Bone marrow (tissue), 2 donors: ENCODE measurements around the gene FBXO31.
"Not testable (repeated sequence)": the region's sequence is repeated elsewhere in the genome, so short reads cannot be mapped to it uniquely, and the experiment has no call there.

Source experiments
- DNase-seq, 2 donors: peaks; one replicate each; lab custom pipeline; 2025; lab: John Stamatoyannopoulos, UW

The FBXO31 gene

DNA sequence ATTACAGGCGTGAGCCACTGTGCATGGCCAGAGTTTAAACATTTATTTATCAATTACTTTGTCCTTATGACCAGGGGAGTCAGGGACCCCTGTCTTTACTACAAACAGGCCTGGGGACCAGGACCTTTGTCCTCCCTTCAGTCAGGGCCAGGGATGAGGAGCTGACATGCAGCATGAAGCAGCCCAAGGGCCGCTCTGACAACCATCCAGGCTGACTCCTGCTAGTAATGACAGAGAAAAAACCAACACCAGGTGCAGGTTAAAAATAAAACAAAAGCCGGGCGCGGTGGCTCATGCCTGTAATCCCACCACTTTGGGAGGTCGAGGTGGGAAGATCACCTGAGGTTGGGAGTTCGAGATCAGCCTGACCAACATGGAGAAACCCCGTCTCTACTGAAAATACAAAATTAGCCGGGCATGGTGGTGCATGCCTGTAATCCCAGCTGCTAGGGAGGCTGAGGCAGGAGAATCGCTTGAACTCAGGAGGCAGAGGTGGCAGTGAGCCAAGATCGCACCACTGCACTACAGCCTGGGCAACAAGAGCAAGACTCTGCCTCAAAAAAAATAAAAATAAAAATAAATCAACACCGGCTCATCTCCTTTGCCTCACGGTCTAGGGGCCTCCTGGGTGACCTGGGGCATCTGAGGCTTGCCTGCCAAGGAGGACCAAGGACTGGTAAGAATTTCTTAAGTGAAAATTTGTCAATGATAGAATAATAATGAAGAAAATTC is 20.6 kb downstream of the FBXO31 start:
- not testable (repeated sequence) for DNase-seq

DNA sequence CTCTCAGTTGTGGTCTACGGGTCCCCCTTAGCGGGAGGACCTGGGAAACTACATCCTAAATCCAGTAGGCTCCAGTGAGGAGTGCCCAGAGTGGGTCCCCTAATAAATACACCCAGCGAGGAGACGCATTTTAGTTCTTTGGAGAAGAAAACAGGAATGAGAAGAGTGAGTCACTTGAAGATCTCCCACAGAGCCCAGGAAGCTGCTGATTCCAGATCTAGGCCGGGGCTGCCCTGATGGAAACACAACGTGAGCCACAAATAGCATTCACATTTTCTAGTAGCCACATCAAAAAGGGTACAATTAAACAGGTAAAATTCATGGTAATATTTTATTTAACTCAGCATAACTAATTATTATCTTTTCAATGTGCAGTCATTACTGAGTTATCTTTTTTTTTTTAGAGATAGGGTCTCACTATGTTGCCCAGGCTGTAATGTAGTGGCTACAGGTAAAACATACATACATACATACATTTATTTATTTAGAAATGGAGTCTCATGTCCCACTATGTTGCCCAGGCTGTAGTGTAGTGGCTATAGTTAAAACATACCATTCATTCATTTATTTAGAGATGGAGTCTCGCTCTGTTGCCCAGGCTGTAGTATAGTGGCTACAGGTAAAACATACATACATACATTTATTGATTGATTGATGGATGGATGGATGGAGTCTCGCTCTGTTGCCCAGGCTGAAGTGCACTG is 21.5 kb downstream of the FBXO31 start:
- no peak for DNase-seq

DNA sequence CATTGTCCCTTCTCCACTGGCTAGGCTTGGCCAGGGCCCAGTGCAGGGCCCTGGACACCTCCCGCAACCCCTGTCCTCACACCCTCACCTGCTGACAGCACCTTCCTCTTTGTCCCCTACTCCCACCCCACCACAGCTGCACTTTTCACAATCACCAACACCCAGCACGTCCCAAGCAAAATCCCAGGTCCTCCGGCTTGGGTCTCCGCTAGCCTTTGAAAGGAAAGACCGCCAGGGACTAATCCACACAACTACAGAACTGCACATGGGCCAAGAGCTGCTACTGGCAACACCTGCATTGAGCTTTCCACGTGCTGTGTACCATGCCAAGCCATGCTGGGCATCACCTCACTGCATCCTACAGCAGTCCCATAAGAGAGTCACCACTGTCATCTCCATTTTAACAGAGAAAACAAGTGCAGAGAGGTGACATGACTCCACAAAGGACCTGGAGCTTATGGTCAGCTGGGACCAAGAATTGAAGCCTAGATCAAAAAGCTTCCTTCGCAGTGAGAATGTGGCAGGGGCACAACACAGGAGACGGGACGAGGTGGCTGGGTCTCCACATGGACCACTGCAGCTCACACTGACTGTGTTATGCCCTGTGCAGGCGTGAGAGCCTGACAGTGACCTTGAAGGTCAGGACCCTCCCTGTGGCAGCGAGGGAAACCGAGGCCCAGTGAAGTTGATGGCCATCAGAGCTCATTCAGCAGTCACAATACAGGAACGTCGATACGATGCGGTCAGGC is 22.5 kb downstream of the FBXO31 start:
- DNase-seq = no peak

DNA sequence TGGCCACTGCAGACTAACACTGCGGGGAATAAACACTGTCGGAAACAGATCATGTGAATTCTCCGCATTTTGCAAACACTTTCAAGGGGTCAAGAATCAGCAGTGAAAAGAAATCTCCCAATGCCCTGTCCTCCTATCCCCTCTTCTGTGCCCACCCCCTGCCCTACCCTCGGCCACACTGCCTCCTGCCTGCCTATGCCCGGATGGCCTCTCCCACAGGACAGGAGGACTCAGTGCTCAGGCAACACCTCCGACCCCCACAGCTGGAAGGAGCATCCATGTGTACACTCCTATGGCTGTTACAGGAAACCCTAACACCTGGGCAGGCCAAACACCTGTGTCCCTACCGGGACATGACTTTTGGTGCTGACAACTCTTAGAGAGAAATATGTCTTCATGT is 24.5 kb downstream of the FBXO31 start:
- DNase-seq = no peak

DNA sequence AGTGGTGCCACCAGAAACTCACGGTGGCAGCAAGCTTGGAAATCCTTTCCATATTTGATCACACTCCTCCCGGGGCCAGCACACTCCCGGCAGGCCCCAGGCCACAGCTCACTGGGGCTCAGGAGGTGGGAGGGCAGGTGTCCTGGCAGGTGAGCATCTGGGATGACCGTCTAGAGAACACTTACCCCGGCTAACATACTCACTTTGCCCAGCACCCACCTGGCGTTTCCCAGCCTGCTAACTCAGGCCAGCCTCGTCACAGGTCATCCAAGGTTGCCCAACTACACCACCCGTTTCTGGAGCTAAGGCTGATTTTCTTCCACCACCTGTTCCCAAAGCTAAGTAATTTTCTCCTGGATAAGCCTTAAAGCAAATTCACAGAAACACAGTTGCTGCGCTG is 24.9 kb downstream of the FBXO31 start:
- no peak for DNase-seq

DNA sequence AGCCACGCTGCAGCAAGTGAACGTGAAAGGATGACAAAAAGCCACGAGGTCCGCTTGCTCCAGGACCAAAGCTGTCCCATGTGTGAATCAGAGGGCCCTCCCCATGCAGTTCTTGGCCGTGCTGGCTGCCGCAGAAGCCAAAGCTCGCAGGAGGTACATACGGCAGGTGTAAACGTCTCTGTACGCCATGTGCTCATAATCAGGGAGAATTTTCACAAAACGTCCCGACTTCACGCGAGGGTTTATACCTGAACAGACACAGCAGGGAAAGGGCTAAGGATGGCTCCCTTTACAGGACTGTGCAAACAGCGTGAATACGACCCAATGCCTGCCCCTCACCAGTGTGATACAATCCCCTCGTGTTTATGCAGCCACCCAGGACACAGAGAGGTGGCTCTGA is 25.3 kb downstream of the FBXO31 start:
- DNase-seq = no peak

DNA sequence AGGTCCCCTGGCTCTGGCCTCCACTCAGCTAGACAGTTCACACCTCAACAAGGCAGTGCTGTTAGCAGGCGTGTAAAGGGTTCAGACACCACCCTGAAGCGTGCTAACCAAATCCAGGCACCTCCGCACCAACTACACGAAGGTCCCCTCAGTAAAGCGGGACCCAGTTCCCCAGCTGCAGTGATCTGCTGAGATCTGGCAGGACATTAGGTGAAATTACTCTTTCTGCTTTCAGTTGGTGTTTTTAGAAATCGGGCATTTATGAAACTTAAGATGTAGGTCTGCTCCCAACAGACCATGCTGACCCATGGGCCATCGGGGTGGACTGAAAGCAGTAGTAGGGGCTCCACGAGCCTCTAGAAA is 27.1 kb downstream of the FBXO31 start:
- no peak for DNase-seq

DNA sequence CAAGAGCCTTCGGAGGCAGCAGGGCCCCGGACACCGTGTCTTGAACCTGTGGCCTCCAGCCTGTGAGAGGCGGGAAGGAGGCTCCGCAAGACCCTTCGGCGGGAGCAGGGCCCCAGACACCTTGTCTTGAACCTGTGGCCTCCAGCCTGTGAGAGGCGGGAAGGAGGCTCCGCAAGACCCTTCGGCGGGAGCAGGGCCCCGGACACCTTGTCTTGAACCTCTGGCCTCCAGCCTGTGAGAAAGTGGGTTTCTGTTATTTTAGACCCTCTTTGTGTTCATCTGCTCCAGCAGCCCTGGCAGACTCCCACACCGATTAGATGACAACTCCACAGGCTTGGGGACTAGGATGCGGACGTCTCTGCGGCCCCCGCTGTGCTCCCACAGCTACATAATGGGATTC is 30.0 kb downstream of the FBXO31 start:
- DNase-seq = no peak

DNA sequence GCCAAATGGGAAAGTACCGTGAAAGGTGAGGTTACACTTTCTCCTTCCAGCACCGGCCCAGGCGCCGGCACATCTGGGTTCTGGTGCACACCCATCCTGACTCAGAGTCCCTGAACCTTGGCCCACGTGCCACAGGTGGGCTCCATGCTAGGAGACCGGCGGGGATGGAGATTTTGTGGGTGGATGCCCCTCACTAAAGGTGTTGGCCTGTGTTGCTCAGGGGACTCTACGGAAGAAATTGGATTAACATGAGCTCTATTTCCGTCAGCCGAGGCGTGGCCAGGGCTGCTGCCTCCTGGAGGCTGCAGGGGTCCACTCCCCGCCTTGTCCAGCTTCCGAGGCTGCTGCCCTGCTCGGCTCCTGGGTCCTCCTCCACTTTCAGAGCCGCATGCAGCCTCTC is 30.8 kb downstream of the FBXO31 start:
- no peak for DNase-seq

DNA sequence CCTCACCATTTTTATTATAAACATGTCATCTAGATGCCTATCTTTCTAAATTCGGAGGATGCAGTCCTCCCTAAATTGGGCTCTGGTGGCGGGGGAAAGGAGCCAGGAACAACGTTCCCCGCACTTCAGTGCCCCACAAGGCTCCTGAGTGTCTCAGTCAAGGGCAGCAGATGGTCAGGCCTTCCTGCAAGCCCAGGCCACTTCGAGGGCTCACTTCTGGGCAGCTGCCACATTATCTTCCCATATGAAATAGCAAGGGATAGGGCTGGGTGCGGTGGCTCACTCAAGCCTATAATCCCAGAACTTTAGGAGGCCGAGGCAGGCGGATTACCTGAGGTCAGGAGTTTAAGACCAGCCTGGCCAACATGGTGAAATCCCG is 32.3 kb downstream of the FBXO31 start:
- DNase-seq = no peak

DNA sequence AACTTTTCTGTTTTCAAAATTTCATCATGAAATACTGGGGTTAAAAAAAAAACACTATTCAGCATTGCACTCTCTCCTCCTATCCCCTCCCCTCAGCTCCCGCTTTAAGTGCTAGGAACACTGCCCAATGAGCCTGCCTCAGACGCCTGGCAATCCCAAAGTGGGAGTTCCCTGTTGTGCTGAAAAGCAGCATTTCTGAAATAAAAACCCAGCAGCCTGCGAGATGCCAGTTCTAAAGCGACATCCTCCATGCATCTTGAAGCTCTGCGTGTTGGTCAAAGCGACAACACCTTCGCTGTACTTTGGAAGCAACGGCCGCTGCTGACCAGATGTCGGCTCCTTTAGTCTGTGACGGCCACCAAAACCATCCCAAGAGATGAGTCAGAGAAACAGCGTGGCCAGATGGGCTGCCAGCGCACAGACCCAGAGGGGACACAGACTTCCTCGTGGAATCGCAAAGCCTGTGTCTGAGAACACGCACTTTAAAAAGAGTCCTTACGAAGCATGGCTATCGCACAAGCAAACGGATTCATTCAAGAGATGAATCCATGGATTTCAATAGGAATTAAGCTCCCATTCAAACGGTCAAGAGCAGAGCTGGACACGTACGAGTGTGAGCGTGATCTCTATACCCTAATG is 32.8 kb downstream of the FBXO31 start:
- no peak for DNase-seq

DNA sequence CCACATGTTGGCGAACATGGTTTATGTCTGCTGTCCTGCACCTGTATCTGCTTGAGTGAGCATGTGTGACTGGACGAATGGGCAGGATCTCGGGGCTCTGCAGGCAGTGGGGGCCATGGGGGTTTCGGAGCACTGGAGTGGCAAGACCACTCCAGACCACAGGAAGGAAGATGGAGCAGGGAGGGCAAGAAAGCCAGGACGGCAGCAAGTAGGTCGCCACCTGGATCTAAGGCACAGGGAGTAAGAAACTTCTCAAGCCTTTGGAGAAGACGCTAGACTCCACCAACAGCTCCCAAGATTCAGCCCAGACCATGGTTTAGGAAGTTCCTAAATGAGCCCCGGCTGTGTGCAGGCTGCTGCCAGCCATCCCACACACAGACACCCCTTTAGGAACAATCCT is 33.5 kb downstream of the FBXO31 start:
- no peak for DNase-seq

DNA sequence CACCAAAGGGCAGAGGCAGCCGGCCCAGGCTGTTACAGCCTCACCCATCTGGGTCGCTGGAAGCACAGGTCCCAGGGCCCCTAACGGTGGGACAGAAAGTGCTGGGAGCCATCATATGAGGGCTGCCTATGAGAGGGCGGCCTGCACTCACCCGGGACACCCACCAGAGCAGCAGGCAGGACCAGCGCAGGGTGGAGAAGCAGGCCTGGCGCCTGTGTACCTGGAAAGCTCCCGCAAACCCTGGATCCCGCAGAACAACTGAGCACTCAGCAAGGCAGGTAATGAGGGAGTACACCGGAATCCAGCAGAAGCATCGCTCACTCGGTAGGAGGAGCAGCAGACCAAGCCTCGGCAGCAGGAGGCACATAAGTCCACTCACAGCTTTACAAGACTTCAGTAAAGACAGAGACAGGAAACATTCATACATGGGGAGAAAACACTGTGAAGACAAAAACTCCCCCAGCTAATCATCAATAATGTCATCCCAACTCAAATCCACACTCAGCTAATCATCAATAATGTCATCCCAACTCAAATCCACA is 34.9 kb downstream of the FBXO31 start:
- DNase-seq = no peak

DNA sequence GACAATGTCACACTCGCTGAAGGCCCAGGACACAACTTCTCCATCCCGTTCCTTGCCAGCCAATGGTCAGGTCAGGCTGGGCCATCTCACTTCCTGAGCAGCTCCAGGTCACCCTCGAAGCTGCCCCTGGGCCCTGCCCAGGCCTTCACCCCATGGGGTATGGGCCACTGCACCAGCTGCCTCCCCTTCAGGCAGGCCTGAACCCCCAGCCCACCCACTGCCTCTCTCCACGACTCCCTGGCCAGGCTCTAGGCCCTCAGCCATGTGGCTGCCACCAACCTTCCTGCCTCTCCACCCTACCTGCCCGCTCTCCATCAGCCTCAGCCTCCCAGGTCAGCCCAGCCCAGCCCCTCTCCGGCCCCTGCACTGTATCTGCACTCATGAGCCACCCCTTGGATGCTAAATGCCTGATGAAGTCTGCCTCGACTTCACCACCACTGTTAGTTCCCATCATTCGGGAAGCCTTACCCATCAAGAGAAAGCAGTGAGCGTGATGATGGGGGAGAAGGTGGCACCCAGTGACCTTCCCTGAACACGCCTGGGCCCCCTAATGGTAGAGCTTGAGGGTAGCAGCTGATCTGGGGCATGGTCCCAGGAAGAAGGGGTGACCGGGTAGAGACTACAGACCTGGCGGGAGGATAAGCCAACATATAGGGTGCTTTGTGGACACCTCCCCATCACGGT is 35.5 kb downstream of the FBXO31 start:
- no peak for DNase-seq

DNA sequence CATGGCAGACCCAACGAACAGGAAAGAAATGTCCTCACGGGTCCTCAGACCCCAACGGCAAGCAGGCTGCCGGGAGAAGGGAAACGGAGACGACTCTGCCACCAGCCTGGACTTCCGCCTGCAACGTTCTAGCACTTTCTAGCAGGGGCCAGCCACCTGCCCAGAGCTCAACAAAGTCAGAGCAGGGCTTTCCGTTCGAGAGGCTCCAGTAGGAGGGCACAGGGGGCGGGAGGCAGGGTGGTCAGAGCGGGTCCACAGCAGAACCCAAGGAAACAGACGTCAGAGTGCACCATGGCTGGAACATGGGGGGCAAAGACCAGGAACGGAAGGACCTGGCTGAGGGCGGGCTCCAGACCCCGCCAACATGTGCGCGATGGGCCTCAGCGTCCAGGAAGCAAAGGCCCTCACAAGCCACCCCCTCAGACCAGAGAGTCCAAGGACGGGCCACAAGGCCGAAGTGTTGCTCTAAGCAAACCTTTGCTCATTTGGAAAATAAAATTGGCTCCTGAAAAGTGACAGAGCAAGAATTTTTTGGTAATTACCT is 37.0 kb downstream of the FBXO31 start:
- DNase-seq = no peak

DNA sequence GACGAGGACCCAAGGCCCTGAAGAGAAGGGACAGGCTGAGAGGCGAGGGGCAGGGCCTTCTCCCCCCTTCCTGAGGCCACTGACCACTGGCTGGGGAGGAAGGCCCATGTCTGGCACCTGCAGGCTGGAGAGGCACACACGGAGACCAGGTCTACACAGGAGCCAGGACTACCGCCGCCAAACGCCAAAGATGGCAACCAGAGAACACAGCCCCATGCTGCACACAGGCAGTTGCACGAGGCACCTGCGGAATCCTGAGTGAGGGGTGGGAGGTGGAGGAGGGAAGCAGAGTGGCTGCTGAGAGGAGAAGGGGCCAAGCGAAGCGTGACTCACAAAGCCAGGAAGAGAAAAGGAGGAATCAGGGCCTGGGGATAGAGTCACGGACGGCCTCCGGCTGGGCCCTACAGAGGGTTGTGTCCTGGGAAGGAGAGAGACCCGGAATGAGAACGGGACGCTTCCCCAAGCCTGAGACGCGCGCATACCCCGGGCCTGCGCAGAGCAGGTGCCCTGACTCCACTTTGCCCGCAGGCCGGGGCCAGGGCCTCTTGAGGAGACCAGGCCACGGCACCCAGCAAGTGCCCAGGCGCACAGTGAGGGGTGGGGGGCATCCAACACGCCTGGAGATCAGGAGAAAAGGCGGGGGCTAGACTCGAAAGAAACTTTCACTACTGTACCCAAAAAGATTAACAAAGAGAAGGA is 37.7 kb downstream of the FBXO31 start:
- no peak for DNase-seq

DNA sequence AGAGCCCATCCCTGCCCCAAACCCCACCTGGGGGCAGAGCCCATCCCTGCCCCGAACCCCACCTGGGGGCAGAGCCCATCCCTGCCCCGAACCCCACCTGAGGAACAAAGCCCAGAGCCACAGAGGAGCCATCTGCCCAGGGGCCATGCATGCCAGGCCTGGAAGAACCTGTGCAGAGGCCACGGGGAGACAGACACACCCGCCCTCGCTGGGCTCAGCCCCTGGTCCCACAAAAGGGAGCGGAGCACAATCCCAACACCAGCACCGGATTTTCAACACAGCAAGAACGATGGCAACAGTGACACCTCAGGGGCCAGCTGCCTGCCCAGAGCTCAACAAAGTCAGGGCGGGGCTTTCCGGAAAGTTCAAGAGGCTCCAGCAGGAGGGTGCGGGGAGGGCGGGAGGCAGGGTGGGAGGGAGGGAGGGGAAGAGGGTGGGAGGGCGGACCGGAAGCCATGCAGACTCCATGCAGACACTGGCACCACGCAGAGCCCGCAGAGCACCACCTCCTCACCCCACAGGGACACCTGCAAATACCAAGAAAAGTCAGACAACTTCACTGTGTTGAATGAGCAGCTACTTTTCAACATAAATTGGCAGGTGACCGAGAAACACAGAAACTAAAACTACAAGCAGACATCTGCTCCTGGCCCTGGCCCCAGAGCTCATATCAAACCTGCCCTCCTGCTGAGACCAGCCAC is 38.5 kb downstream of the FBXO31 start:
- DNase-seq = no peak

DNA sequence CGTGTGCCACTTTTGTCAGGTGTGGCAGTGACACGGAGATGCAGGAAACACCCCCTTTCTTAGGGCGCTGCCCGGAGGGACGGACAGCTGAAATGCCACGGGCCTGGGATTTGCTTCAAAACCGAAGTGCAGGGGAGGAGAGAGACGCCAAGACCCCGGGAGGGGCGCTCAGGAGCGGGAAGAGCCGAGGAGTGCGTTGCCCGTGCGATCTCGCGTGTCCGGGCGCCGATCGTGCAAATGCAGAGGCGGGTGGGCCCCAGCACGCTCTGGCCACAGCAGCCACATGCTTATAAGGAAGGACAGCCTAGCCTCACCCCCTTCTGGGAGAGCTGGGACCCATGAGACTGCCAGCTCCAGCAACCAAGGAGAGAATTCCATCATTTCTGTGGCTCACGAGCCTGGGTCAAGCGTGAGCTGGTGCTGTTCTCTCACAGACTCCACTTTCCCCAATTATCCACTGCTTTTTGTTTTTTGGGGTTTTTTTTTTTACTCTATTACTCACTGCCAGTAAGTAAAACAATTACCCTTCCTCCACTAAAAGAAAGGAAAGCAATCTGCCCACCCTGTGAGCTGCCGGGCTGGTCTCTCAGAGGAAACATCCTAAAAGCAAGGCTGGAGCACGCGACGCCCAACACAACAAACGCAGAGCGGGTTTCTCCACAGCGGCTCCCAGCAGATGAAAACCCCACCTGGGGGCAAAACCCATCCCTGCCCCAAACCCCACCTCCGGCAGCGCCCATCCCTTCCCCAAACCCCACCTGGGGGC is 39.2 kb downstream of the FBXO31 start:
- no peak for DNase-seq

DNA sequence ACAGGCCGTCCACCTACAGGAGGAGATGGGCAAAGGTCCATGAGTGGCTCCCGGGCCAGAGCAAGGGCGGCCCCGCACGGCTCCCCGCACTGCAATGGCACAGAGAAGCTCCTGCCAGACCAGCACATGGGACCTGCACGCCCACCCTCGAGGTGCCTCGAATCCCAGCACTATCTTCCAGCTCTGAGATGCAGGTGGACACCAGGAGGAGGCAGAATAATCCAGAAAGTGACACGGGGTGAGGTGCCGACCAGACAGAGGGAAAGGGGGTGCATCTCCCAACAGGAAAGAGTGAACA is 39.9 kb downstream of the FBXO31 start:
- no peak for DNase-seq
